ENCODE measurements around the gene NPLOC4.
A peak's percentile ranks its signal among the peaks of the same experiment; 100 is the strongest.

NPLOC4 gene

DNA sequence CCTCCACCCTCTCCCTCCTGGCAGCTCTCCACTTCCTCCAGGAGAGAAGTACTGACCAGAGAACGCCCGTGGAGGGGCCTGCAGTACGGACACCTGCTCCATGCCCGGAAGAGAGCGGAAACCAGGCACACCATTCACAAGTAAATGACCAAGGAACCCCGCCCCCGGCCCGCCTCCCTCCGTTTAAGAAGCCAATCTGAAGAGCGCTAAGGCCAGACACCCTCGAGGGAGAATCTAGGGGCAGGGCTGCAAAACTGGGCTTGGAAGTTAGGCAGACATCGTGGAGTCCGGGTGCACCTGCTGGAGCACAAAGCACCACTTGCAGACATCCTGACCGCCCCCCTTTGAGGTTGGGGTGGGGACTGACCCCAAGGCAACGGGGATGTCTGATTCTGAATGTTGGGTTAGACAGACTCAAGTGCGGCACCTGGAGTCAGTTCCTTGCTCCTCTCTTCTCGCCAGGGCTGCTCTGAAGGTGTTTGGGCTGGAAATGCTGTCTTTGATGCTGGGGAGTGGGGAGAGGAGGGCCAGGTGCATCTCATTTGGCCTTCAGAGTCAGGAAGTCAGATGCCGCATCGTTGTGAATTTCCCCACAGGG lies 83.8 kb downstream of the NPLOC4 start:
- H3K9ac ChIP-seq, result peak overlapping the region; percentile 92
- peak overlapping the region; percentile 100 for H3K4me2 ChIP-seq
- peaks cover 33% of the 10 kb centered on the region for H4K20me1 ChIP-seq
- peak overlapping the region; percentile 98 for H3K4me3 ChIP-seq
- no peaks in the 10 kb centered on the region for H3K27me3 ChIP-seq
- peak overlapping the region; percentile 84 for H3K27ac ChIP-seq
- no peak for TF ChIP-seq Cebpa-rat (IDR thresholded peaks at IDR 0.05)
- peaks cover 53% of the 10 kb centered on the region for H3K36me3 ChIP-seq
- H3K4me1 ChIP-seq, result peaks cover 37% of the 10 kb centered on the region
- H3K9me3 ChIP-seq, result no peaks in the 10 kb centered on the region

DNA sequence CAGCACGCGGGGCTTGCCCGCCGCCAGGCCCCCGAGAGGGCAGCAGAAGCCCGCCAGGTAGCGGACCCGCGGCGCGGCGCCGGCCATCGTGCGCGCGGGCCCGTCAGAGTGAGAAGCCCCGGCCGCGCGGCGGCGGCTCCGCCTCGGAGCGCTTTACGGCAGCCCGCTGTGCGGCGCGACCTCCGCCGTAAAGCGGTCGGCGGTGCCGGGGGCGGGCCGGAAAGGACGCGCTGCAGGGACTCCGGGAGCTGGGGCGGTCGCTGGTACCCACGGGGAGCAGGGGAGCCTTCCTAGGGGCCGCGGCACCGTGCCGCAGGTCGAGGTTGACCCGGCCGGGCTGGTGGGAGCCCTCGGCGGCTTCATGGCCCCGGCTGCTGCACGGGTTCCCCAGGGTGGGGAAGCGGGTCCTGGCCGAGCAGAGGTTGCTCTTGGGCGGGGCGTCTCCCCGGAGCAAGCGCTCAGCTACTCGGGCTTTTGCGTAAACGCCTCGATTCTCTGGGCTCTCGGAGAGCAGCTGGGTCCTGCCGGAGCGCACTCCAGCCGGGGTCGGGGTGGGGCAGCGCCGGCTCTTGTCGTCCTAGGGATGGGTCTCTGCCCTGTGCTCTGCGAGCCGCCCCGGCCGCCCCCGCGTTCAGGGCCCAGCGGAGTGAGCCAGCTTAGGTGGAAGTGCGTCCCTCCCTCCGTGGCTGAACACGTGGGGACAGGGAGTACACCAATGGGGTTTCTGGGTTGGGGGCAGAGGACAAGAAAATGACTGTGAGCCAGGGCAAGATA lies 84.5 kb downstream of the NPLOC4 start, which contains the start of gene FAAP100:
FAAP100 (minus strand) TSS at position 110 of the 774 bp plus-strand sequence; CDS start at position 87, 23 bp downstream.
- Histone ChIP-seq H3K27me3 (no peaks in the 10 kb centered on the region), H3K27ac (peak within 1 kb of the TSS; percentile 84), H3K36me3 (peaks cover 53% of the 10 kb centered on the region), H3K9ac (peak within 1 kb of the TSS; percentile 92), H3K4me3 (peak within 1 kb of the TSS; percentile 98), H4K20me1 (peaks cover 30% of the 10 kb centered on the region), H3K4me2 (peak within 1 kb of the TSS; percentile 100), H3K4me1 (peaks cover 37% of the 10 kb centered on the region), H3K9me3 (no peaks in the 10 kb centered on the region)
- no peak for TF ChIP-seq Cebpa-rat (IDR thresholded peaks at IDR 0.05)

DNA sequence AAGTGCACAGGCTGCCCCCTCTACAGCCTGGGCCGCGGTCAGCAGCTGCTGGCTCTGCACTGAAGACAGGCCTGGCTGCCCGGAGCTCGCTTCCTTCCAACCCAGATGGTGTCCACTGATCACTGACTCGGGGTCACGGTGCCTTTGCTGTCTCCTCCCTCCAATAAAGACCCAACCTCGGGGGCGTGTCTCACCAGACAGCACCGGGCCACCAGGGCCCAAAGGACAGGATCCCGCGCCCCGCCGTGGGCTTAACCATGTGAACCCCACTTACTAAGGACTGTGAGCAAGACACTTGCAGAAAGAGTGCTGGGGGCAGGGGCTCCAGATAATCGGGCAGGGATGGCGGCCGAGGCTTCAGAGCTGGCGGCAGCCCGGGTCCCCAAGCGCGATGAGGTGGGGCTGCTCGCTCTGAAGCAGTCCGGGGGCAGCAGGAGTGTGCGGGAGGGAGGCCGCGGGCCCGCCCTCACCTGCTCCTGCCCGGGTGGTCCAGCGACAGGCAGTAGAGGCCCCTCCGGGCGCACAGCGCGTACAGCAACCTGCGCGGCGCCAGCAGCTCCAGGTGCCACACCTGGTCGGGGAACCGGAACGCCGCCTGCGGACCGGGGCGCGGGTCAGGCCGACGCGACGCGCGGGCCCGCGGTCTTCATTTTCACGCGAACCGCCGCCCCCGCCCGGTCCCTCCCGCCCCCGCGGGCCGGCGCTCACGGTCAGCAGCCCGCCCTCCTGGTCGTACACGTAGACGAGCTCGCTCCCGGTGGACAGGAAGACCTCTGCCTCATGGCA lies 85.3 kb downstream of the NPLOC4 start:
- Histone ChIP-seq H3K4me2 (peak overlapping the region; percentile 100), H3K4me1 (peaks cover 37% of the 10 kb centered on the region), H3K27ac (peak overlapping the region; percentile 84), H3K9ac (peak overlapping the region; percentile 92), H3K9me3 (no peaks in the 10 kb centered on the region), H4K20me1 (peaks cover 28% of the 10 kb centered on the region), H3K4me3 (peak overlapping the region; percentile 98), H3K27me3 (no peaks in the 10 kb centered on the region), H3K36me3 (peaks cover 53% of the 10 kb centered on the region)
- TF ChIP-seq Cebpa-rat (IDR thresholded peaks at IDR 0.05), result no peak

DNA sequence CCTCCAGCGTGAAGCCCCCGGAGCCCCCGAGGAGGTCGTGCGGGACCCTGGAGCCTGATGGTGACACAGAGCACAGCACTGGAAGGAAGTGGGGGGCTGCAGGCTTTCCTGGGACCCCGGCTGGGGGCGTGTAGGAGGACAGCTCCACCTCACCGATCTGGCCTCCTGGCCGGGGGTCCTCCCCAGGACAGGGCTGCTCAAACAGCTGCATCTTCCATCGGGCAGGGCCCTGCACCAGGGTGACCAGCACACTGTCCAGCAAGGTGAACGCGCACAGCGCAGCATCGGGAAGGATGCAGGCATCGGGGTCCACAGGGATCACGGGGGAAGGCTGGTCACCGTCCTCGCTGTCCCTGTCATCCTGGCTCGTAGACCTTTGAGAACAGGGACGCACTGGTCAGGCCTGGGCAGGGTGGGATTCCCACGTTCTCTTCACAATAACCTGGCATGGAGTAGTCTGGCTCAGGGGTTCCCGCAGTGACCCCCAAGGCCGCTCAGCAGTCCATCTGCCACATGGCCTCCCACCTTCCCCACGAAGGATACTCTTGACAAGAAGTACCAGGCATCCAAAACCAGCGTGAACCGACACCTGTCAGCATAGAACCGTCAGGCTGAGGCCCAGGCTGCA lies 86.0 kb downstream of the NPLOC4 start:
- peaks cover 28% of the 10 kb centered on the region for H4K20me1 ChIP-seq
- peaks cover 53% of the 10 kb centered on the region for H3K36me3 ChIP-seq
- H3K4me2 ChIP-seq, result peak overlapping the region; percentile 100
- H3K27ac ChIP-seq, result no peak overlapping the region
- TF ChIP-seq Cebpa-rat (IDR thresholded peaks at IDR 0.05), result no peak
- H3K4me1 ChIP-seq, result peaks cover 37% of the 10 kb centered on the region
- peak overlapping the region; percentile 92 for H3K9ac ChIP-seq
- no peaks in the 10 kb centered on the region for H3K9me3 ChIP-seq
- peak overlapping the region; percentile 98 for H3K4me3 ChIP-seq
- H3K27me3 ChIP-seq, result no peaks in the 10 kb centered on the region

DNA sequence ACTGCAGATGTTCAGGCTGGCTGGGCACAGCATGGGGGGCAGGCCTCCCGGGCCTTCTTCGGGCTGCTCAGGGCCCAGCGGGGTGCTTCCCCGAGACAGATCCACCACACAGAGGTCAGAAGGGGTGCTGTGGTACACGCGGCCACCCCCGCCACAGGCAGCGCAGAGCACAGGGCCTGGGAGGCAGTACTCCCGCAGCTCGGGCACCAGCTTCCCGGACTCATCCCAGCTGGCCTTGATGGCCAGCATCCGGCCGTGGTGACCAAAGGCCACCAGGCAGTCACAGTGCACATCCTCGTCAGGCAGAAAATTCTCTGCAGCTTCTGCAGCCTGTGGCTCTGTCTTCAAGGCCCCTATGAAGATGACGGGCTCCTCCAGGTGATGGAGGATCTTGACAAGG lies 86.6 kb downstream of the NPLOC4 start:
- Histone ChIP-seq H3K9me3 (no peaks in the 10 kb centered on the region), H3K27me3 (no peaks in the 10 kb centered on the region), H3K27ac (no peak overlapping the region), H3K36me3 (peaks cover 56% of the 10 kb centered on the region), H3K4me2 (peak overlapping the region; percentile 100), H3K9ac (no peak overlapping the region), H3K4me3 (no peak overlapping the region), H3K4me1 (peaks cover 37% of the 10 kb centered on the region), H4K20me1 (peaks cover 28% of the 10 kb centered on the region)
- TF ChIP-seq Cebpa-rat (IDR thresholded peaks at IDR 0.05), result no peak

DNA sequence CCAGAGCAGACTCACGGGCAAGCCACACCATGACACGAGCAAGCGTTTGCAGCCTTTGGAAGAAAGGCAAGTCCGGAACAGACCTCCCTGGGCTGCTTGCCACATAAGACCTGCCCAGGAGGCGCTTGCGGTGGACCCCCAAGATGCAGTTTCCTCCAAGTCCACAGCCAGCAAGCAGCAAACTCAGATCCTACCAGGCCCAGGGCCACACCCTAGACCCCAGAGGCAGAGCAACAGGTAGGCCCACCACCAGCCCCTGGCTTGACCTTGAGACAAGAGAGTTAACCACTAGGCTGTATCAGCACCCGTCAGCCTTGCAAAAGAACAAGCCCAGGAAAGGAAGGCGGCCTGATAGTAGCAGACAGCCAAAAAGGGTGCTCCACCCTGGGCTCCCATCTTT lies 87.1 kb downstream of the NPLOC4 start:
- Histone ChIP-seq H3K9me3 (no peaks in the 10 kb centered on the region), H3K9ac (no peak overlapping the region), H3K4me1 (peaks cover 37% of the 10 kb centered on the region), H3K36me3 (peaks cover 61% of the 10 kb centered on the region), H3K27me3 (no peaks in the 10 kb centered on the region), H3K4me2 (no peak overlapping the region), H4K20me1 (peaks cover 28% of the 10 kb centered on the region), H3K27ac (no peak overlapping the region), H3K4me3 (no peak overlapping the region)
- TF ChIP-seq Cebpa-rat (IDR thresholded peaks at IDR 0.05), result no peak

DNA sequence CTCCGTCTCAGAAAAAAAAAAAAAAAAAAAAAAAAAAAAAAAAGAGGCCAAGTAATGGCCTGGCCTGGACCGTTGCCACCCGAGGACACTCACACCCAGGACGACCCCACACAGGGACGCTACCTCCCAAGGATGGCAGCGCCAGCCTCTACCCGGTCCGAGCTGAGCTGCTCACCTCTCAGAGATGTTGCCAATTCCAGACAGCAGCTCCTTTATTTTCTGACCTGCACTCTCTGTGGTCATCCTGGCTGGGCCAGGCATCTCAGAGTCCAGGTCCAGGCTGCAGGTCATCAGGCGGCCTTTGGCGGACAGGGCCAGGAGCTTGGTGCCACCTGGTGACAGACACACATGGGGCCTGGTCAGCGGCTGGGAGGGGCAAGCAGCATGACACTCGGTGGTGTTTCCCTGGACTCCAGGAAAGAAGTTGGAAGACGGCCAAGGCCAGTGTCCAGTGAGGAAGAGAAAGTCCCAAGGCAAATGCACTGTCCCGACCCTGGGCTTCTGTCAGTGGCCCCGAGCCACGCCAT lies 87.8 kb downstream of the NPLOC4 start:
- no peak overlapping the region for H3K9ac ChIP-seq
- H3K4me1 ChIP-seq, result peaks cover 31% of the 10 kb centered on the region
- peaks cover 68% of the 10 kb centered on the region for H3K36me3 ChIP-seq
- H3K4me3 ChIP-seq, result no peak overlapping the region
- TF ChIP-seq Cebpa-rat (IDR thresholded peaks at IDR 0.05), result no peak
- H4K20me1 ChIP-seq, result peaks cover 33% of the 10 kb centered on the region
- no peak overlapping the region for H3K4me2 ChIP-seq
- no peaks in the 10 kb centered on the region for H3K27me3 ChIP-seq
- no peak overlapping the region for H3K27ac ChIP-seq
- no peaks in the 10 kb centered on the region for H3K9me3 ChIP-seq

DNA sequence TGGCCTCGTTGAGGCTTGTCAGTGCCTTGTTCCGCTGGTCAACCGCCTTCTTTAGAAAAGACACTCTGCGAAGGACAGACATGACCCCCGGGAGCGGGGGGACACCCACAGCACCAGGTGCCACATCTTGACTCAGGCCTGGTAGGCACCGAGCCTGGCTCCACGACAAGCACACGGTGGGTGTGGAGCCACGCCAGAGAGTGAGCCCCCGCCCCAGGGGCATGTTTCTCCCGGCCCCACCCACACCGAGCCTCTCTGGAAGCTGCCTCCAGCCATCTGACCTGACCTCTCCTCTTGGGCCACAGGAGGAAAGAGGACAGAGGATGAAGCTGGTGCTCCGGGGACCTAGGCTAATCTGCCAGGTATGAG lies 89.3 kb downstream of the NPLOC4 start:
- Histone ChIP-seq H4K20me1 (peaks cover 36% of the 10 kb centered on the region), H3K36me3 (peaks cover 83% of the 10 kb centered on the region)

DNA sequence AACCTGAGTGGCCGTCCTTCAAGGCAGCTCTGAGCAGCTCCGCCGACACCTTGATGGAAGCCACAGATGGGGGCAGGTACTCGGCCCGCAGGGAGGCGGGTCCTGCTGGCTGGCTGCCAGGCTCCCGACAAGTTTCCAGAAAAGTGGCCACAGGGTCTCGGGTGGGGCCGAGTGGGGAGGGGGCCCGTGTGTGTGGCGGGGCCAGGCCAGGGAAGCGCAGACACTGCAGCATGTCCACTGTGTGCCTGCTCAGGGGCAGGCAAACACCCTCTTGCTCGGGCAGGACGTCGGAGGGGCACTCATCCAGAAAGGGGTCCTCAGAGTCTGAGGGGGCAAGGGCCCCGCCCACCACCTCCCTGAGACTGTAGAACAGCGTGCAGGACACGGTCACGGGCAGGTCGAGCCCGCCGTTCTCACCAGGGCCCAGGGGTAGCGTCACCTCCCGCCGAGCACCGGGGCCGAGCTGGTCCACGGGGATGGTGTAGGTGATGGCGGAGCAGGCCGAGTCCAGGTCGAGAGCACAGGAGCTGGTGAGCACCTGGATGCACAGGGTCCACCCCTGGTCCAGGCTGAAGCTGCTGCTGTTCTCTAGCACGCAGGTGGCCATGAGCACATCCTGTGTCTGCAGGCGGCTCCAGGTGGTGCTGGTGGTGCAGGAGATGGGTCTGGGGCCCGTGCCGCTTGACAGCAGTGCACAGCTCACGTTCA lies 89.9 kb downstream of the NPLOC4 start:
- Histone ChIP-seq H3K4me2 (no peak overlapping the region), H4K20me1 (peaks cover 36% of the 10 kb centered on the region), H3K27me3 (no peaks in the 10 kb centered on the region), H3K9ac (no peak overlapping the region), H3K4me1 (peaks cover 25% of the 10 kb centered on the region), H3K27ac (no peak overlapping the region), H3K9me3 (no peaks in the 10 kb centered on the region), H3K36me3 (peaks cover 88% of the 10 kb centered on the region), H3K4me3 (no peak overlapping the region)
- no peak for TF ChIP-seq Cebpa-rat (IDR thresholded peaks at IDR 0.05)

More for the DNA sequence above, 89.3 kb downstream of the NPLOC4 start:
- TF ChIP-seq Cebpa-rat (IDR thresholded peaks at IDR 0.05), result no peak
- no peaks in the 10 kb centered on the region for H3K9me3 ChIP-seq
- no peak overlapping the region for H3K9ac ChIP-seq
- no peak overlapping the region for H3K4me2 ChIP-seq
- peaks cover 25% of the 10 kb centered on the region for H3K4me1 ChIP-seq
- H3K4me3 ChIP-seq, result no peak overlapping the region
- no peak overlapping the region for H3K27ac ChIP-seq
- no peaks in the 10 kb centered on the region for H3K27me3 ChIP-seq
